ENCODE results near the gene NUP210.

- TF ChIP-seq RAD21 (IDR thresholded peaks at IDR 0.05) = no peak
- no peak for TF ChIP-seq CTCF (IDR thresholded peaks at IDR 0.05; ENCODE audit: low read depth, low read length, missing input control)
- TF ChIP-seq MAX (IDR thresholded peaks at IDR 0.05) = no peak
- TF ChIP-seq REST (IDR thresholded peaks at IDR 0.05) = no peak
- TF ChIP-seq RXRA (IDR thresholded peaks at IDR 0.05) = no peak
- no peak for TF ChIP-seq FOXA1 (IDR thresholded peaks at IDR 0.05)
These were observed 90.4 kb downstream of the NUP210 start for GRCh38 chr3:13329746-13330145.

All from liver (tissue), 3 donors.